H1 (cell line): ENCODE results near the gene SNX25.

Experiments
- USF2 ChIP-seq: IDR thresholded peaks from 2 replicates; pipeline ENCODE4 v1.6.1; 2011; ENCODE audit warnings: low read length, improper control_type of control experiment
- ZNF274 ChIP-seq: IDR thresholded peaks from 2 replicates; pipeline ENCODE4 v1.7.0; 2012; ENCODE audit warnings: low read length, borderline replicate concordance; ENCODE audit errors: extremely low read depth

- TF ChIP-seq USF2 (no peak), ZNF274 (no peak)
Observed at GRCh38 chr4:185346975-185347601, 137.7 kb downstream of the SNX25 start.
